ENCODE results near the gene TMEM134.

- TF ChIP-seq CTCF (IDR thresholded peaks at IDR 0.05; ENCODE audit: low read depth, low read length): no peak
- no peak for TF ChIP-seq MAX (IDR thresholded peaks at IDR 0.05; ENCODE audit: low read depth, low read length)
- no peak for TF ChIP-seq POLR2A (IDR thresholded peaks at IDR 0.05; ENCODE audit: extremely low read depth, insufficient read length)
Observed at GRCh38 chr11:67458266-67458665, 10.8 kb downstream of the TMEM134 start.

Data from NB4 (cell line).